Endothelial cell of umbilical vein (primary cell): ENCODE data around the gene CLN3. TPM values are rescaled to one million over a fixed set of nuclear protein-coding genes. Genes with fewer than 3 reads are reported as not detected.

ENCODE experiments used
- BruUV-seq: library from RNA; stranded (reverse); fragments of 400-500 nt; replicated peaks from 2 replicates; lab custom pipeline; 2021; lab: Mats Ljungman, UMichigan
- CTCF ChIA-PET: fragments of 300-600, 350-600 bp; sonication (Branson Sonifier 250); formaldehyde crosslinking; loops from one replicate; lab custom pipeline; 2021; ENCODE audit warnings: antibody characterized with exemption, inconsistent platforms; lab: Charles Lee
- POLR2A ChIA-PET: fragments of 300-600, 350-600 bp; sonication (Branson Sonifier 250); formaldehyde crosslinking; loops from one replicate; lab custom pipeline; 2021; ENCODE audit warnings: antibody characterized with exemption, inconsistent platforms; lab: Charles Lee
- DNase-seq: peaks from one replicate; pipeline ENCODE4 v3.0.0-alpha.2; 2011; ENCODE audit warnings: low read depth, low spot score
- FAIRE-seq: peaks from 2 replicates; lab custom pipeline; 2011; peaks lifted over from hg19 to GRCh38; lab: Jason Lieb, UNC
- H2AFZ ChIP-seq: 2 replicates; pipeline ENCODE4 v1.6.0; 2012; ENCODE audit warnings: low read depth, low read length, control low read depth, inconsistent platforms
- H3K27ac ChIP-seq: 2 replicates; pipeline ENCODE4 v1.5.1; 2011; ENCODE audit warnings: low read depth, mild to moderate bottlenecking, control low read depth, low read length, moderate library complexity; ENCODE audit not compliant: insufficient read depth
- H3K27me3 ChIP-seq, 2 experiments: 2 replicates each; pipeline versions ENCODE4 v1.6.0 to v1.6.1; 2011; ENCODE audit warnings: low read length in 2 of 2, mixed read lengths in 1 of 2; ENCODE audit not compliant: control insufficient read depth in 2 of 2, insufficient read depth in 2 of 2
- H3K36me3 ChIP-seq, 2 experiments: 2 replicates in 1 of 2; 3 replicates in 1 of 2; pipeline ENCODE4 v1.5.1; 2011; ENCODE audit warnings: low read length in 2 of 2, mild to moderate bottlenecking in 1 of 2, moderate library complexity in 1 of 2; ENCODE audit not compliant: control insufficient read depth in 2 of 2, insufficient read depth in 2 of 2; ENCODE audit errors: extremely low read depth in 1 of 2
- H3K4me1 ChIP-seq: 3 replicates; pipeline ENCODE4 v1.5.1; 2011; ENCODE audit warnings: mild to moderate bottlenecking, low read length; ENCODE audit not compliant: control insufficient read depth, insufficient read depth; ENCODE audit errors: extremely low read depth
- H3K4me2 ChIP-seq: 2 replicates; pipeline ENCODE4 v1.6.1; 2011; ENCODE audit warnings: low read length, control low read depth, mixed read lengths; ENCODE audit not compliant: insufficient read depth
- H3K4me3 ChIP-seq, 3 experiments: fragments of 200-600 bp in 1 of 3; sonication (generic), shearing (Covaris generic) in 1 of 3; replicated peaks in 1 of 3; 2 replicates each; pipeline ENCODE4 v1.5.1; 2011 to 2016; ENCODE audit warnings: control low read depth in 3 of 3, low read length in 3 of 3, mild to moderate bottlenecking in 2 of 3, inconsistent platforms in 1 of 3, low read depth in 1 of 3, moderate library complexity in 1 of 3; ENCODE audit not compliant: insufficient read depth in 1 of 3
- H3K79me2 ChIP-seq: 2 replicates; pipeline ENCODE4 v1.6.0; 2012; ENCODE audit warnings: low read length, inconsistent platforms; ENCODE audit not compliant: control insufficient read depth, insufficient read depth
- H3K9ac ChIP-seq: replicated peaks from 2 replicates; pipeline ENCODE3; 2011; ENCODE audit warnings: low read length, control low read depth; ENCODE audit not compliant: insufficient read depth; ENCODE audit errors: extremely low read depth
- H3K9me1 ChIP-seq: replicated peaks from 3 replicates; pipeline ENCODE4 v1.6.0; 2011; ENCODE audit warnings: mild to moderate bottlenecking, low read length; ENCODE audit not compliant: control insufficient read depth, insufficient read depth; ENCODE audit errors: extremely low read depth
- H3K9me3 ChIP-seq: replicated peaks from 2 replicates; pipeline ENCODE4 v1.5.1; 2012; ENCODE audit warnings: low read length, inconsistent platforms; ENCODE audit not compliant: control insufficient read depth, insufficient read depth
- H4K20me1 ChIP-seq: replicated peaks from 2 replicates; pipeline ENCODE3; 2011; ENCODE audit warnings: mild to moderate bottlenecking, low read length; ENCODE audit not compliant: control insufficient read depth, insufficient read depth; ENCODE audit errors: extremely low read depth
- EZH2 ChIP-seq: IDR thresholded peaks from 2 replicates; pipeline ENCODE4 v1.6.1; 2012; ENCODE audit warnings: borderline replicate concordance, low read depth, mild to moderate bottlenecking, moderate library complexity, low read length, inconsistent platforms; ENCODE audit not compliant: severe bottlenecking
- FOS ChIP-seq: IDR thresholded peaks from 2 replicates; pipeline ENCODE4 v1.6.1; 2011; ENCODE audit warnings: mild to moderate bottlenecking, low read length, moderate library complexity, borderline replicate concordance; ENCODE audit not compliant: insufficient read depth
- GATA2 ChIP-seq: IDR thresholded peaks from 2 replicates; pipeline ENCODE4 v1.7.0; 2011; ENCODE audit warnings: low read depth, mild to moderate bottlenecking, moderate library complexity, mixed read lengths, low read length; ENCODE audit not compliant: insufficient read length, insufficient read depth
- JUN ChIP-seq: IDR thresholded peaks from 2 replicates; pipeline ENCODE4 v1.6.1; 2011; ENCODE audit warnings: borderline replicate concordance, low read depth; ENCODE audit not compliant: insufficient read length, insufficient read depth
- MYC ChIP-seq: IDR thresholded peaks from one replicate; pipeline ENCODE4 v1.6.1; 2011; ENCODE audit warnings: mild to moderate bottlenecking, low read depth, low read length
- POLR2A ChIP-seq: IDR thresholded peaks from 2 replicates; pipeline ENCODE4 v1.6.1; 2012; ENCODE audit warnings: low read depth, mild to moderate bottlenecking, control low read depth, low read length
- POLR2AphosphoS5 ChIP-seq: IDR thresholded peaks from 2 replicates; pipeline ENCODE4 v1.6.1; 2012; ENCODE audit warnings: low read depth, mild to moderate bottlenecking, control low read depth, low read length, moderate library complexity; ENCODE audit not compliant: insufficient read depth
- dilution Hi-C: fragments of 300-500 bp; cut with MboI; formaldehyde crosslinking; loops from one replicate; pipeline ENCODE4 v1.15.0; 2019; ENCODE audit warnings: low sequenced_read_pairs; ENCODE audit not compliant: extremely low pct_ligation_motif_present
- intact Hi-C: fragments of 100-400 bp; cut with micrococcal nuclease; formaldehyde crosslinking; loops from one replicate; pipeline ENCODE4 v1.10.0; 2022
- polyA plus RNA-seq, 4 experiments: library from polyadenylated mRNA; depleted of rRNA in 3 of 4; stranded (reverse) in 3 of 4; unstranded in 1 of 4; fragments of >200 nt; gene quantifications; 2 replicates each; pipeline versions ENCODE4 v1.2.1 to v1.2.3, GENCODE V29; 2011 to 2012; ENCODE audit warnings: missing spikeins in 1 of 4
- total RNA-seq: library from RNA; stranded (reverse); gene quantifications from 2 replicates; pipeline ENCODE4 v1.2.3, GENCODE V29; 2021
- TF ChIP-seq, protein P1 (sequence below): IDR thresholded peaks from 2 replicates; pipeline ENCODE4 v1.6.1; 2011; ENCODE audit not compliant: insufficient read depth, insufficient read length
- TF ChIP-seq, protein P2 (sequence below), 2 donors: IDR thresholded peaks; 1 replicate in 1 of 2; 2 replicates in 1 of 2; pipeline ENCODE4 v1.5.1; 2011; ENCODE audit warnings: low read length in 2 of 2, mild to moderate bottlenecking in 2 of 2, moderate library complexity in 2 of 2, control low read depth in 1 of 2, inconsistent platforms in 1 of 2, low read depth in 1 of 2; ENCODE audit not compliant: insufficient read depth in 1 of 2; ENCODE audit errors: extremely low read depth in 1 of 2

Gene CLN3
- total and polyA plus RNA-seq, 2 donors (not counting 3 experiments of a cell fraction or from before 2014, with no cell fraction given), result 40.2 to 76.1 TPM

DNA sequence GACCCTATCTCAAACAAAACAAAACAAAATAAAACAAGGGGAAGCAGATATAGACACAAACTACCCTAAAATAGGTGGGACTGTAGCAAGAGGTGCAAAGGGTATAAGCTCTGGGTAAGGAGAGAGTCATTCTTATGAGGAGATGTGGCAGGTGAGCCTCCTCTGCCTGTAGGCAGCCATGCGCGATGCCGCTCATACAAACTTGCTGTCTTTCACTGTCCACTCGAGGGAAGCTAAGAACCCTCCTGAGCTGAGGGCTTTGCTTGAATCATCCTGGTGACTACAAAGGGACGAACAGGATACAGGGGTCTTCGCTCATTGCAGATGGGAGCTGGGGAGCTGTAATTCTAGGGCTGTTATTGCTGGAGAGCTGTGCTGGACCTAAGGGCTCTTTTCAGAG lies 29.6 kb upstream of the CLN3 start:
- Histone ChIP-seq H3K9me3 (no peaks in the 10 kb centered on the region), H3K27me3 (peaks cover 0 to 2% of the 10 kb centered on the region in 2 experiments), H3K27ac (no peak overlapping the region), H3K4me2 (no peak overlapping the region), H3K4me3 (no peak overlapping the region), H4K20me1 (no peaks in the 10 kb centered on the region), H3K36me3 (no peaks in the 10 kb centered on the region), H3K4me1 (no peaks in the 10 kb centered on the region), H2AFZ (no peak overlapping the region), H3K9me1 (no peaks in the 10 kb centered on the region), H3K9ac (no peak overlapping the region), H3K79me2 (no peaks in the 10 kb centered on the region)
- TF ChIP-seq MYC (no peak), GATA2 (no peak), POLR2A (no peak), JUN (no peak)
- TF ChIP-seq, protein P1, sequence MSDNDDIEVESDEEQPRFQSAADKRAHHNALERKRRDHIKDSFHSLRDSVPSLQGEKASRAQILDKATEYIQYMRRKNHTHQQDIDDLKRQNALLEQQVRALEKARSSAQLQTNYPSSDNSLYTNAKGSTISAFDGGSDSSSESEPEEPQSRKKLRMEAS, result no peak
- TF ChIP-seq, protein P2, sequence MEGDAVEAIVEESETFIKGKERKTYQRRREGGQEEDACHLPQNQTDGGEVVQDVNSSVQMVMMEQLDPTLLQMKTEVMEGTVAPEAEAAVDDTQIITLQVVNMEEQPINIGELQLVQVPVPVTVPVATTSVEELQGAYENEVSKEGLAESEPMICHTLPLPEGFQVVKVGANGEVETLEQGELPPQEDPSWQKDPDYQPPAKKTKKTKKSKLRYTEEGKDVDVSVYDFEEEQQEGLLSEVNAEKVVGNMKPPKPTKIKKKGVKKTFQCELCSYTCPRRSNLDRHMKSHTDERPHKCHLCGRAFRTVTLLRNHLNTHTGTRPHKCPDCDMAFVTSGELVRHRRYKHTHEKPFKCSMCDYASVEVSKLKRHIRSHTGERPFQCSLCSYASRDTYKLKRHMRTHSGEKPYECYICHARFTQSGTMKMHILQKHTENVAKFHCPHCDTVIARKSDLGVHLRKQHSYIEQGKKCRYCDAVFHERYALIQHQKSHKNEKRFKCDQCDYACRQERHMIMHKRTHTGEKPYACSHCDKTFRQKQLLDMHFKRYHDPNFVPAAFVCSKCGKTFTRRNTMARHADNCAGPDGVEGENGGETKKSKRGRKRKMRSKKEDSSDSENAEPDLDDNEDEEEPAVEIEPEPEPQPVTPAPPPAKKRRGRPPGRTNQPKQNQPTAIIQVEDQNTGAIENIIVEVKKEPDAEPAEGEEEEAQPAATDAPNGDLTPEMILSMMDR (IDR thresholded peaks at IDR 0.05; ENCODE audit: extremely low read depth in 1 of 2, insufficient read depth in 1 of 2, low read depth in 1 of 2, low read length in 2 of 2), result no peak
- FAIRE-seq (no peak), DNase-seq (no peak)
- intact Hi-C loops, result no loop called here
- ChIA-PET CTCF (interaction anchor here (0.6 to 1.1 kb wide), 2 partner anchors 19 to 50 kb away, joined by 3 to 4 read pairs; no protein-coding TSS in a partner anchor), POLR2A (no interaction called here)
- BruUV-seq, result no TSS peak
- dilution Hi-C loops, result no loop called here

DNA sequence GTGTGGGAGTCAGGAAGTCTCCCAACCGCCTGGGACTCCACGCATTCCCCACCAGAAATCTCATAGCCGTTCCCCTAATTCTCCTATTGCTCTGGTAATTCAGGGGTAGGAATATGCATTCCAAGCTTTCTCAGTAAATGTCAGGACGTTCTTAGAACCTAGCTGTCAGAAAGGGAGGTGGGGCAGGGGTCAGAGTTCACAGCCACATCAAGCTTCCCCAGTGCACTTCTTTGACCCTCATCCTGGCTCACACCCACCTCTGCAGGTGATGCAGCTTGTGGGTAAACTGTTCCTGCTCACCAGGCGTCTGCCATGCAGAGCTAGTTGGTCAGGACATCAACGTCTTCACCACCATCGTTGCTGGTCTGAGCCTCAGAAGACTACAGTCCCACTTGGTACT lies 28.8 kb upstream of the CLN3 start:
- peaks cover 0 to 2% of the 10 kb centered on the region in 2 experiments for H3K27me3 ChIP-seq
- no peaks in the 10 kb centered on the region for H3K4me1 ChIP-seq
- no peak overlapping the region for H2AFZ ChIP-seq
- ChIA-PET POLR2A (no interaction called here), CTCF (no interaction called here)
- FAIRE-seq, result no peak
- no peaks in the 10 kb centered on the region for H3K36me3 ChIP-seq
- BruUV-seq, result no TSS peak
- dilution Hi-C loops, result no loop called here
- no peaks in the 10 kb centered on the region for H3K9me1 ChIP-seq
- H4K20me1 ChIP-seq, result no peaks in the 10 kb centered on the region
- TF ChIP-seq EZH2 (no peak), POLR2AphosphoS5 (no peak), MYC (no peak), POLR2A (no peak), JUN (no peak), GATA2 (no peak), FOS (no peak)
- TF ChIP-seq, protein P1, result no peak
- TF ChIP-seq, protein P2 (IDR thresholded peaks at IDR 0.05; ENCODE audit: extremely low read depth in 1 of 2, insufficient read depth in 1 of 2, low read depth in 1 of 2, low read length in 2 of 2), result no peak
- no peak overlapping the region for H3K27ac ChIP-seq
- no peak overlapping the region for H3K9ac ChIP-seq
- no peak overlapping the region for H3K4me3 ChIP-seq
- H3K4me2 ChIP-seq, result no peak overlapping the region
- H3K9me3 ChIP-seq, result no peaks in the 10 kb centered on the region
- intact Hi-C loops, result no loop called here
- H3K79me2 ChIP-seq, result no peaks in the 10 kb centered on the region
- no peak for DNase-seq
